ENCODE results near the gene LAMTOR4. TPM values are rescaled to one million over a fixed set of nuclear protein-coding genes. Genes with fewer than 3 reads are reported as not detected.

Gene LAMTOR4
- total RNA-seq, result 100 to 1,000 TPM; 213 to 243 TPM

- Histone ChIP-seq H3K36me3 (no peaks in the 10 kb centered on the region), H3K27me3 (replicated peaks; ENCODE audit: insufficient read depth) (no peaks in the 10 kb centered on the region), H3K4me3 (peak within 1 kb of the TSS; percentile 61 to 62), H3K9me3 (no peaks in the 10 kb centered on the region), H3K27ac (peak within 1 kb of the TSS; percentile 72 to 82), H3K4me1 (replicated peaks) (peaks cover 5% of the 10 kb centered on the region)
- under 1% methylated on average over 30 of the region's 46 CpGs for WGBS
- DNase-seq (ENCODE audit: low spot score), result peak; percentile 100
- intact Hi-C loops (cut with DNase I), result no loop called here
- TF ChIP-seq POLR2AphosphoS5 (IDR thresholded peaks at IDR 0.05) (peak; percentile 100), POLR2A (IDR thresholded peaks at IDR 0.05) (peak; percentile 82), CTCF (IDR thresholded peaks at IDR 0.05) (no peak)
These were observed at the start of gene LAMTOR4 for GRCh38 chr7:100148559-100149328. Gene LAMTOR4, plus strand, starts transcription at chr7:100148918. Its CDS starts 55 bp downstream, at chr7:100148973.

GRCh38 chr7:100099452-100099851, 49.3 kb upstream of the LAMTOR4 start:
- intact Hi-C loops (cut with DNase I), result no loop called here
- no peak for DNase-seq (ENCODE audit: low spot score)
- H3K4me3 ChIP-seq, result peak overlapping the region; percentile 57 to 58

GRCh38 chr7:100100420-100101015, 48.2 kb upstream of the LAMTOR4 start:
- Histone ChIP-seq H3K4me3 (peak overlapping the region; percentile 57 to 58), H3K4me1 (replicated peaks) (peaks cover 9% of the 10 kb centered on the region), H3K36me3 (peaks cover 7 to 23% of the 10 kb centered on the region in 2 donors), H3K9me3 (no peaks in the 10 kb centered on the region), H3K27me3 (replicated peaks; ENCODE audit: insufficient read depth) (no peaks in the 10 kb centered on the region), H3K27ac (peak overlapping the region; percentile 90 to 93)
- DNase-seq (ENCODE audit: low spot score), result peak; percentile 95
- peak; percentile 60 for TF ChIP-seq POLR2A (IDR thresholded peaks at IDR 0.05)
- peak; percentile 89 for TF ChIP-seq POLR2AphosphoS5 (IDR thresholded peaks at IDR 0.05)
- peak in 1 of 4 experiments; percentile 27 for TF ChIP-seq CTCF (IDR thresholded peaks at IDR 0.05)
- intact Hi-C loops (cut with DNase I), result no loop called here
- whole genome bisulfite sequencing, result under 1% methylated on average over 61 of the region's 61 CpGs

More at GRCh38 chr7:100099452-100099851, 49.3 kb upstream of the LAMTOR4 start:
- WGBS, result 31% methylated on average over 12 of the region's 12 CpGs
- Histone ChIP-seq H3K4me1 (replicated peaks) (peaks cover 9% of the 10 kb centered on the region), H3K27ac (peak overlapping the region; percentile 90 to 93), H3K36me3 (peaks cover 7 to 33% of the 10 kb centered on the region in 2 donors), H3K27me3 (replicated peaks; ENCODE audit: insufficient read depth) (no peaks in the 10 kb centered on the region), H3K9me3 (no peaks in the 10 kb centered on the region)
- no peak for TF ChIP-seq POLR2AphosphoS5 (IDR thresholded peaks at IDR 0.05)
- no peak for TF ChIP-seq CTCF (IDR thresholded peaks at IDR 0.05)
- no peak for TF ChIP-seq POLR2A (IDR thresholded peaks at IDR 0.05)

GRCh38 chr7:100101016-100101862, 47.5 kb upstream of the LAMTOR4 start, which contains the start of the genes AP4M1 and MCM7:
Gene AP4M1, plus strand, starts transcription at chr7:100101643. Its CDS starts 72 bp downstream, at chr7:100101715.
Gene MCM7, minus strand, starts transcription at chr7:100101397. Its CDS starts 103 bp downstream, at chr7:100101294.
- Histone ChIP-seq H3K36me3 (peaks cover 6 to 18% of the 10 kb centered on the region in 2 donors), H3K27me3 (replicated peaks; ENCODE audit: insufficient read depth) (no peaks in the 10 kb centered on the region), H3K4me1 (replicated peaks) (peaks cover 9% of the 10 kb centered on the region), H3K27ac (peak within 1 kb of the TSS; percentile 90 to 93), H3K4me3 (peak within 1 kb of the TSS; percentile 57 to 58), H3K9me3 (no peaks in the 10 kb centered on the region)
- DNase-seq (ENCODE audit: low spot score), result peak; percentile 99
- intact Hi-C loops (cut with DNase I), result no loop called here
- TF ChIP-seq POLR2AphosphoS5 (IDR thresholded peaks at IDR 0.05) (peak; percentile 96), POLR2A (IDR thresholded peaks at IDR 0.05) (peak; percentile 34), CTCF (IDR thresholded peaks at IDR 0.05) (peak in 1 of 4 experiments; percentile 7)
- 0% methylated on average over 68 of the region's 80 CpGs for WGBS
